Thymus (tissue), 11 donors: Measurements from ENCODE around the gene FCHO1. TPM values are rescaled to one million over a fixed set of nuclear protein-coding genes. Genes with fewer than 3 reads are reported as not detected.
"Not testable (repeated sequence)": the region's sequence is repeated elsewhere in the genome, so short reads cannot be mapped to it uniquely, and the experiment has no call there.

Experiments
- DNase-seq, 9 donors: peaks; one replicate each; pipeline ENCODE4 v3.0.0-alpha.2; 2013; ENCODE audit warnings: low spot score in 9 of 9, low read depth in 6 of 9, missing footprints in 1 of 9
- H3K27ac ChIP-seq, 2 donors: one replicate each; pipeline ENCODE4 v1.5.1; 2013; ENCODE audit warnings: control low read depth in 1 of 2, low read depth in 1 of 2, low read length in 1 of 2, mild to moderate bottlenecking in 1 of 2, moderate library complexity in 1 of 2
- H3K27me3 ChIP-seq, 2 donors: one replicate each; pipeline ENCODE4 v1.5.1; 2013; ENCODE audit warnings: low read length in 1 of 2; ENCODE audit not compliant: control insufficient read depth in 2 of 2, insufficient read depth in 1 of 2
- H3K36me3 ChIP-seq, 2 donors: one replicate each; pipeline ENCODE4 v1.5.1; 2013; ENCODE audit warnings: low read length in 1 of 2, mild to moderate bottlenecking in 1 of 2, moderate library complexity in 1 of 2; ENCODE audit not compliant: control insufficient read depth in 2 of 2, insufficient read depth in 2 of 2
- H3K4me1 ChIP-seq, 2 donors: one replicate each; pipeline ENCODE4 v1.5.1; 2013; ENCODE audit warnings: low read length in 2 of 2; ENCODE audit not compliant: control insufficient read depth in 2 of 2, insufficient read depth in 2 of 2
- H3K4me3 ChIP-seq, 2 donors: one replicate each; pipeline ENCODE4 v1.5.1; 2013; ENCODE audit warnings: low read length in 2 of 2, control low read depth in 1 of 2, mild to moderate bottlenecking in 1 of 2
- H3K9me3 ChIP-seq, 2 donors: one replicate each; pipeline ENCODE4 v1.5.1; 2013; ENCODE audit warnings: low read length in 1 of 2, mild to moderate bottlenecking in 1 of 2; ENCODE audit not compliant: control insufficient read depth in 2 of 2, insufficient read depth in 1 of 2
- WGBS: extraction: QIAGEN DNeasy Blood & Tissue Kit; methylation state at CpG from one replicate; pipeline ENCODE4 v1.1.7; 2013; 5-methylcytosine and 5-hydroxymethylcytosine counted together
- polyA plus RNA-seq: library from polyadenylated mRNA; stranded (reverse); fragments of 200-250 nt; gene quantifications from one replicate; pipeline ENCODE4 v1.2.3, GENCODE V29; 2013
- total RNA-seq: library from RNA; stranded (reverse); fragments of 120-200 nt; gene quantifications from one replicate; pipeline ENCODE4 v1.2.4, GENCODE V29; 2013
- donor health status: healthy.

FCHO1 gene
- total and polyA plus RNA-seq, 2 donors, result 16.4 to 28.2 TPM

- H3K27ac ChIP-seq, result peak overlapping the region in 1 of 2 donors; percentile 17
- H3K4me3 ChIP-seq, result no peak overlapping the region
- H3K27me3 ChIP-seq, result no peaks in the 10 kb centered on the region
- 76% methylated on average over 29 of the region's 29 CpGs for whole genome bisulfite sequencing
- H3K9me3 ChIP-seq, result no peaks in the 10 kb centered on the region
- peaks cover 0 to 7% of the 10 kb centered on the region in 2 donors for H3K4me1 ChIP-seq
- DNase-seq, result peak in 7 of 9 donors; percentile 49 to 79 (median 68)
- peaks cover 68 to 72% of the 10 kb centered on the region in 2 donors for H3K36me3 ChIP-seq
Observed at GRCh38 chr19:17766543-17767131, 15.4 kb downstream of the FCHO1 start.

GRCh38 chr19:17767559-17767958 is 16.3 kb downstream of the FCHO1 start:
- WGBS, result 93% methylated on average over 1 of the region's 1 CpG
- Histone ChIP-seq H3K4me1 (peaks cover 0 to 7% of the 10 kb centered on the region in 2 donors), H3K27ac (no peak overlapping the region), H3K4me3 (no peak overlapping the region), H3K36me3 (peaks cover 73 to 78% of the 10 kb centered on the region in 2 donors), H3K9me3 (no peaks in the 10 kb centered on the region), H3K27me3 (no peaks in the 10 kb centered on the region)
- DNase-seq, result no peak

GRCh38 chr19:17770613-17771012 is 19.3 kb downstream of the FCHO1 start:
- no peak for DNase-seq
- no peaks in the 10 kb centered on the region for H3K27me3 ChIP-seq
- 95% methylated on average over 13 of the region's 13 CpGs for WGBS

GRCh38 chr19:17772172-17772571 is 20.9 kb downstream of the FCHO1 start:
- Histone ChIP-seq H3K9me3 (peaks cover 0 to 1% of the 10 kb centered on the region in 2 donors), H3K36me3 (peaks cover 73 to 78% of the 10 kb centered on the region in 2 donors), H3K4me1 (no peaks in the 10 kb centered on the region), H3K27me3 (no peaks in the 10 kb centered on the region), H3K27ac (no peak overlapping the region), H3K4me3 (no peak overlapping the region)
- no peak for DNase-seq
- 98% methylated on average over 4 of the region's 4 CpGs for WGBS

More at GRCh38 chr19:17770613-17771012, 19.3 kb downstream of the FCHO1 start:
- Histone ChIP-seq H3K9me3 (peaks cover 0 to 1% of the 10 kb centered on the region in 2 donors), H3K27ac (no peak overlapping the region), H3K4me1 (peaks cover 0 to 7% of the 10 kb centered on the region in 2 donors), H3K36me3 (peaks cover 73 to 75% of the 10 kb centered on the region in 2 donors), H3K4me3 (no peak overlapping the region)

- no peak overlapping the region for H3K27ac ChIP-seq
- DNase-seq, result no peak
- H3K4me3 ChIP-seq, result no peak overlapping the region
- H3K9me3 ChIP-seq, result peaks cover 0 to 1% of the 10 kb centered on the region in 2 donors
- H3K36me3 ChIP-seq, result peaks cover 54 to 61% of the 10 kb centered on the region in 2 donors
- H3K27me3 ChIP-seq, result no peaks in the 10 kb centered on the region
- WGBS, result 93% methylated on average over 16 of the region's 16 CpGs
- H3K4me1 ChIP-seq, result no peaks in the 10 kb centered on the region
Observed at GRCh38 chr19:17775245-17775927, 24.1 kb downstream of the FCHO1 start.

- Histone ChIP-seq H3K4me3 (no peak overlapping the region), H3K9me3 (peaks cover 0 to 1% of the 10 kb centered on the region in 2 donors), H3K36me3 (peaks cover 56 to 60% of the 10 kb centered on the region in 2 donors), H3K4me1 (no peaks in the 10 kb centered on the region), H3K27ac (no peak overlapping the region), H3K27me3 (no peaks in the 10 kb centered on the region)
- WGBS, result 94% methylated on average over 27 of the region's 27 CpGs
- DNase-seq, result no peak
Observed at GRCh38 chr19:17775991-17776803, 24.9 kb downstream of the FCHO1 start.

- not testable (repeated sequence) for H3K4me3 ChIP-seq, H3K9me3 ChIP-seq, H3K27ac ChIP-seq, H3K4me1 ChIP-seq, DNase-seq, H3K27me3 ChIP-seq
- WGBS, result 94% methylated on average over 10 of the region's 10 CpGs
- H3K36me3 ChIP-seq, result peaks cover 55 to 62% of the 10 kb centered on the region in 2 donors
Observed at GRCh38 chr19:17777840-17778239, 26.6 kb downstream of the FCHO1 start.

GRCh38 chr19:17778251-17778967 is 27.1 kb downstream of the FCHO1 start:
- no peak overlapping the region for H3K27ac ChIP-seq
- H3K4me1 ChIP-seq, result no peaks in the 10 kb centered on the region
- H3K9me3 ChIP-seq, result no peaks in the 10 kb centered on the region
- no peak overlapping the region for H3K4me3 ChIP-seq
- H3K36me3 ChIP-seq, result peaks cover 52 to 60% of the 10 kb centered on the region in 2 donors
- no peaks in the 10 kb centered on the region for H3K27me3 ChIP-seq
- DNase-seq, result no peak
- 71% methylated on average over 37 of the region's 37 CpGs for WGBS
